ENCODE results near the gene TSHZ1.

Gene TSHZ1

DNA sequence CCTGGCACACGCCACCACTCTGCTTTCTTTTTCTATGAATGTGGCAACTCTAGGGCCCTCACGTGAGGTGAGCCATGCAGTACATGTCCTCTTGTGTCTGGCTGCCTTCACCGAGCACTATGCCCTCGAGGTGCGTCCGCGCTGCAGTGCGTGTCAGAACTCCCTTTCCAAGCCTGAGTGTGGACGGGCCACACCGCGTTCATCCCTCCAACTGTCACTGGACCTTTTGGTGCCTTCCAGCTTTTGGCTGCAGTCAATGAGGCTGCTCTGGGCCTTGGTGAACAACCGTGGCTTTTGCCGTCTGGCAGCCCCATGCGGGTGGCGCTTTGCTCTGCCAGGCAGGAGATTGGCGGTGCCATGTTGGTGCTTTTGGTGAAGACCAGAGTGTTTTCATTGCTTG, 74.0 kb downstream of the TSHZ1 start:
- Histone ChIP-seq H3K9me3 (ENCODE audit: insufficient read depth, low read depth, low read length) (no peaks in the 10 kb centered on the region), H3K27ac (ENCODE audit: low read depth, low read length) (no peak overlapping the region), H3K36me3 (ENCODE audit: insufficient read depth, low read length) (no peaks in the 10 kb centered on the region), H3K4me1 (ENCODE audit: insufficient read depth, low read length) (no peaks in the 10 kb centered on the region), H3K27me3 (ENCODE audit: insufficient read depth, low read length) (no peaks in the 10 kb centered on the region), H3K4me3 (ENCODE audit: low read length) (no peak overlapping the region), H3K9ac (ENCODE audit: low read depth, low read length) (no peak overlapping the region)
- WGBS = 96% methylated on average over 16 of the region's 16 CpGs

DNA sequence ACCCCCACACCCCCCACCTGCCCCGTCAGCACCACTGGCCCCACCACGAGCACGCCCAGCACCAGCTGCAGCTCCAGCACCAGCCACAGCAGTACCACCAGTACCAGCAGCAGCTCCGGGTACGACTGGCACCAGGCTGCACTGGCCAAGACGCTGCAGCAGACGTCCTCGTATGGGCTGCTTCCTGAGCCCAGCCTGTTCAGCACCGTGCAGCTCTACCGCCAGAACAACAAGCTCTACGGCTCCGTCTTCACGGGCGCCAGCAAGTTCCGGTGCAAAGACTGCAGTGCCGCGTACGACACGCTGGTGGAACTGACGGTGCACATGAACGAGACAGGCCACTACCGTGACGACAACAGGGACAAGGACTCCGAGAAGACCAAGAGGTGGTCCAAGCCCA, 75.3 kb downstream of the TSHZ1 start:
- H3K27ac ChIP-seq (ENCODE audit: low read depth, low read length) = no peak overlapping the region
- no peaks in the 10 kb centered on the region for H3K9me3 ChIP-seq (ENCODE audit: insufficient read depth, low read depth, low read length)
- H3K36me3 ChIP-seq (ENCODE audit: insufficient read depth, low read length) = no peaks in the 10 kb centered on the region
- no peak overlapping the region for H3K9ac ChIP-seq (ENCODE audit: low read depth, low read length)
- 97% methylated on average over 24 of the region's 24 CpGs for WGBS
- H3K27me3 ChIP-seq (ENCODE audit: insufficient read depth, low read length) = no peaks in the 10 kb centered on the region
- no peaks in the 10 kb centered on the region for H3K4me1 ChIP-seq (ENCODE audit: insufficient read depth, low read length)
- no peak overlapping the region for H3K4me3 ChIP-seq (ENCODE audit: low read length)

- no peaks in the 10 kb centered on the region for H3K4me1 ChIP-seq (ENCODE audit: insufficient read depth, low read length)
- no peaks in the 10 kb centered on the region for H3K27me3 ChIP-seq (ENCODE audit: insufficient read depth, low read length)
- no peak overlapping the region for H3K27ac ChIP-seq (ENCODE audit: low read depth, low read length)
- no peak overlapping the region for H3K9ac ChIP-seq (ENCODE audit: low read depth, low read length)
- no peaks in the 10 kb centered on the region for H3K36me3 ChIP-seq (ENCODE audit: insufficient read depth, low read length)
- H3K9me3 ChIP-seq (ENCODE audit: insufficient read depth, low read depth, low read length) = no peaks in the 10 kb centered on the region
- H3K4me3 ChIP-seq (ENCODE audit: low read length) = no peak overlapping the region
- 97% methylated on average over 23 of the region's 23 CpGs for WGBS
Observed at GRCh38 chr18:75287006-75287405, 76.4 kb downstream of the TSHZ1 start.

GRCh38 chr18:75287700-75288099, 77.1 kb downstream of the TSHZ1 start:
- Histone ChIP-seq H3K27me3 (ENCODE audit: insufficient read depth, low read length) (no peaks in the 10 kb centered on the region), H3K36me3 (ENCODE audit: insufficient read depth, low read length) (no peaks in the 10 kb centered on the region), H3K27ac (ENCODE audit: low read depth, low read length) (no peak overlapping the region), H3K4me3 (ENCODE audit: low read length) (no peak overlapping the region), H3K9ac (ENCODE audit: low read depth, low read length) (no peak overlapping the region), H3K4me1 (ENCODE audit: insufficient read depth, low read length) (no peaks in the 10 kb centered on the region), H3K9me3 (ENCODE audit: insufficient read depth, low read depth, low read length) (no peaks in the 10 kb centered on the region)
- WGBS = 97% methylated on average over 24 of the region's 24 CpGs

DNA sequence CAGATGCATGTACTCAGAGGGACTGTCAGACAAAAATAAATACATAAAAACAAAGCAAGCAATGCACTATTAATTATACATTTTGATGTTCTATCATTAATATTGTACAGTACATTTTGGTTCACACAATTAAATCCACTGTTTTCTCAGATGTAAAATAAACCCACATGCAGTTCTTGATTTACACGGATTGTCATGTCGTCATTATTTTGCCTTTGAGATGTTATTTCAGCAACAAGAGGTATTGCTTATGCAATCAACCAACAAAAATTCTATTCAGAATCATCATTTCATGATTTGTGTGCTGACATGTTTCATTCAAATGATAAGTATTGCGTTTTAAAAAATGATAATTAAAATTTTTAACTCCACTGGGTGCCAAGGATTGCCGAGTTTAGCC, 79.2 kb downstream of the TSHZ1 start:
- H3K4me3 ChIP-seq (ENCODE audit: low read length) = no peak overlapping the region
- H3K27me3 ChIP-seq (ENCODE audit: insufficient read depth, low read length) = no peaks in the 10 kb centered on the region
- no peaks in the 10 kb centered on the region for H3K36me3 ChIP-seq (ENCODE audit: insufficient read depth, low read length)
- WGBS = 95% methylated on average over 4 of the region's 4 CpGs
- no peaks in the 10 kb centered on the region for H3K9me3 ChIP-seq (ENCODE audit: insufficient read depth, low read depth, low read length)
- no peak overlapping the region for H3K27ac ChIP-seq (ENCODE audit: low read depth, low read length)
- H3K4me1 ChIP-seq (ENCODE audit: insufficient read depth, low read length) = no peaks in the 10 kb centered on the region
- no peak overlapping the region for H3K9ac ChIP-seq (ENCODE audit: low read depth, low read length)

DNA sequence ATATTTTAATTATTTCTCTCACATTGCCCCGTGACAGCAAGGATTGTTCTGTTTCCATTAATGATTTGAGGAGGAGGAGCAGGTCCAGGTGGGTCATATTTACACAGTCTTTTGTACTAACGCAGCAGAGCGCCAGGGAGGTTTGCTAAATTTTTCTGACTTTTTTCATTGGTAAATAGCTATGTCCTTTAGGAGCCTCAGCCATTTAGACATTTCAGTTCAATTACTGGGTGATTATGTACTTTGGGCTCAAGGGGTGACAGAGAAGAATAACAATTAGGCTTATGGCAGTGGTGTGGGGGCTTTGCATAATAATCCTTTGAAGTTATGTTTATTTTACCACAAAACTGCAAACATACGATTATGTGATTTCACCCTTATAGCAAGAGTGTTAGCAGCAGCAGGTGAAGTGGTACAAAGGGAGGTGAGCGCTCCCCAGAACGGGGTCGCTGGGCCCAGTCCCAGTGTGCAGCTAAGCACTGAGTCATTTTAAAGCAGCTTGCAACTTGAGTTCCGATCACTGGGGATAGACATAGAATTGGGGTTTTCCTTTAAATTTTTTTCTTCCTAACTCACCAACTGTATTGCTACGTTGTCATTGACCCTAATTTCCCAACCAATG, 80.3 kb downstream of the TSHZ1 start:
- Histone ChIP-seq H3K27me3 (ENCODE audit: insufficient read depth, low read length) (no peaks in the 10 kb centered on the region), H3K9me3 (ENCODE audit: insufficient read depth, low read depth, low read length) (no peaks in the 10 kb centered on the region), H3K4me3 (ENCODE audit: low read length) (no peak overlapping the region), H3K36me3 (ENCODE audit: insufficient read depth, low read length) (no peaks in the 10 kb centered on the region), H3K4me1 (ENCODE audit: insufficient read depth, low read length) (no peaks in the 10 kb centered on the region), H3K27ac (ENCODE audit: low read depth, low read length) (no peak overlapping the region), H3K9ac (ENCODE audit: low read depth, low read length) (no peak overlapping the region)
- WGBS = 92% methylated on average over 9 of the region's 9 CpGs

DNA sequence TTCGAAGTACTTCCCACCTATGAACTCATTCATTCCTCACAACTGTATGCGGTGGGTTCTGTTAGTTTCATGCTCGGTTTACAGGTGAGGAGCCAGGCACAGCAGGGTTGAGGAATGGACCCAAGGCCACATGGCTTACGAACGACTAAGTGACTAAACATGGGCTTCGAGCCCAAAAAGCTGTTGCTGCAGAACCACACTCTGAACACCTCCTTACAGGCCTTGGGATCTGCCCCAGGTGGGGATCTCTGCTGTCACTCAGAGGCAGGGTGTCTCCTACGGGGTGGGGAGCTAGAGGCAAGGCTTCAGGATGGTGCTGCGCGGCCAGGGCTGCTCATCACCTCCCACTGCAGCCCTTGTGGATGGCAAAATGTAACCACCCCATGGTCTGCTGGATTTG, 80.9 kb downstream of the TSHZ1 start:
- 94% methylated on average over 9 of the region's 9 CpGs for WGBS
- Histone ChIP-seq H3K9ac (ENCODE audit: low read depth, low read length) (no peak overlapping the region), H3K27ac (ENCODE audit: low read depth, low read length) (no peak overlapping the region), H3K9me3 (ENCODE audit: insufficient read depth, low read depth, low read length) (no peaks in the 10 kb centered on the region), H3K4me3 (ENCODE audit: low read length) (no peak overlapping the region), H3K4me1 (ENCODE audit: insufficient read depth, low read length) (no peaks in the 10 kb centered on the region), H3K27me3 (ENCODE audit: insufficient read depth, low read length) (no peaks in the 10 kb centered on the region), H3K36me3 (ENCODE audit: insufficient read depth, low read length) (no peaks in the 10 kb centered on the region)

GRCh38 chr18:75293591-75293990, 83.0 kb downstream of the TSHZ1 start:
- WGBS = 91% methylated on average over 9 of the region's 9 CpGs
- H3K36me3 ChIP-seq (ENCODE audit: insufficient read depth, low read length) = no peaks in the 10 kb centered on the region

DNA sequence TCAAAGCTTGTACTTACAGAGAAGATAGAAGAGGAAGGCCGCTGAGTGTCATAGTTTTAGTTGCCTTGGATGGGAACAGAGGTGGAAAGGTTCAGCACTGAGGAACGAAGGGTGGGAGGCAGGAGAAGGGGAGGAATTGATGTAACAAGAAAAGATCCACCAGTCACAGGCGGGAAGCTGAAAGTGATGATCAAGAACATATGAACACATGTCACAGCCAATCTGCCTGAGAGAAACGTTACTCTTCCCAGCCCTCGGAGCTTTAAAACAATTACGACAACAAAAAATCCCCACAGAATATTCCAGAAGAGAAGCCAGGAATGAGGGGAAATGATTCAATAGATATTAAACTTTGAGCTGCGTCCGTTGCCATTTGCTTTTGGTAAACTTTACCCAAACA, 87.1 kb downstream of the TSHZ1 start:
- no peak overlapping the region for H3K4me3 ChIP-seq (ENCODE audit: low read length)
- no peaks in the 10 kb centered on the region for H3K27me3 ChIP-seq (ENCODE audit: insufficient read depth, low read length)
- 90% methylated on average over 5 of the region's 8 CpGs for WGBS
- no peaks in the 10 kb centered on the region for H3K9me3 ChIP-seq (ENCODE audit: insufficient read depth, low read depth, low read length)
- H3K27ac ChIP-seq (ENCODE audit: low read depth, low read length) = no peak overlapping the region
- no peaks in the 10 kb centered on the region for H3K4me1 ChIP-seq (ENCODE audit: insufficient read depth, low read length)
- H3K9ac ChIP-seq (ENCODE audit: low read depth, low read length) = no peak overlapping the region
- H3K36me3 ChIP-seq (ENCODE audit: insufficient read depth, low read length) = no peaks in the 10 kb centered on the region

More at GRCh38 chr18:75293591-75293990, 83.0 kb downstream of the TSHZ1 start:
- Histone ChIP-seq H3K27me3 (ENCODE audit: insufficient read depth, low read length) (no peaks in the 10 kb centered on the region), H3K9me3 (ENCODE audit: insufficient read depth, low read depth, low read length) (no peaks in the 10 kb centered on the region), H3K4me3 (ENCODE audit: low read length) (no peak overlapping the region), H3K9ac (ENCODE audit: low read depth, low read length) (no peak overlapping the region), H3K4me1 (ENCODE audit: insufficient read depth, low read length) (no peaks in the 10 kb centered on the region), H3K27ac (ENCODE audit: low read depth, low read length) (no peak overlapping the region)

- Histone ChIP-seq H3K4me3 (ENCODE audit: low read length) (no peak overlapping the region), H3K4me1 (ENCODE audit: insufficient read depth, low read length) (no peaks in the 10 kb centered on the region), H3K27ac (ENCODE audit: low read depth, low read length) (no peak overlapping the region), H3K9me3 (ENCODE audit: insufficient read depth, low read depth, low read length) (no peaks in the 10 kb centered on the region), H3K36me3 (ENCODE audit: insufficient read depth, low read length) (no peaks in the 10 kb centered on the region), H3K27me3 (ENCODE audit: insufficient read depth, low read length) (no peaks in the 10 kb centered on the region), H3K9ac (ENCODE audit: low read depth, low read length) (no peak overlapping the region)
- 89% methylated on average over 27 of the region's 27 CpGs for WGBS
Observed at GRCh38 chr18:75304678-75305557, 94.3 kb downstream of the TSHZ1 start.

DNA sequence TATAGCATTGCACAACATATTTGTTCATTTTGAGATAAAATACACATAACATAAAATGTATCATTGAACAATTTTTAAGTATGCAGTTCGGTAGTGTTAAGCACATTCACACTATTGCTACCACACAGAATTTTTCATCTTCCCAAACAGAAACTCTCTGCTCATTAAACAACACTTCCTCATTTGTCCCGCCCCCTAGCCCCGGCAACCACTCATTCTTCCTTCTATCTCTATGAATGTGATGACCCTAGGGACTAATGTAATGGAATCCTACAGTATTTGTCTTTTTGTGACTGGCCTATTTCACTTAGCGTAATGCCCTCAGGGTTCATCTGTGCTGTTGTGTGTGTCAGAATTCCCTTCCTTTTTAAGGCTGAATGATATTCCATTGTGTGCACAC, 95.4 kb downstream of the TSHZ1 start:
- WGBS = 100% methylated on average over 4 of the region's 4 CpGs
- Histone ChIP-seq H3K4me3 (ENCODE audit: low read length) (no peak overlapping the region), H3K9me3 (ENCODE audit: insufficient read depth, low read depth, low read length) (no peaks in the 10 kb centered on the region), H3K27me3 (ENCODE audit: insufficient read depth, low read length) (no peaks in the 10 kb centered on the region), H3K27ac (ENCODE audit: low read depth, low read length) (no peak overlapping the region), H3K36me3 (ENCODE audit: insufficient read depth, low read length) (no peaks in the 10 kb centered on the region), H3K9ac (ENCODE audit: low read depth, low read length) (no peak overlapping the region), H3K4me1 (ENCODE audit: insufficient read depth, low read length) (no peaks in the 10 kb centered on the region)

All from HUES64 (cell line).